ENCODE data around the gene SEMA4D. TPM values are rescaled to one million over a fixed set of nuclear protein-coding genes. Genes with fewer than 3 reads are reported as not detected.

The SEMA4D gene
- total and polyA plus RNA-seq, 9 of the 15 experiments (the other 6 are each of a cell fraction or from before 2014, with no cell fraction given): 0.38 to 5.1 (median 1.8) TPM

DNA sequence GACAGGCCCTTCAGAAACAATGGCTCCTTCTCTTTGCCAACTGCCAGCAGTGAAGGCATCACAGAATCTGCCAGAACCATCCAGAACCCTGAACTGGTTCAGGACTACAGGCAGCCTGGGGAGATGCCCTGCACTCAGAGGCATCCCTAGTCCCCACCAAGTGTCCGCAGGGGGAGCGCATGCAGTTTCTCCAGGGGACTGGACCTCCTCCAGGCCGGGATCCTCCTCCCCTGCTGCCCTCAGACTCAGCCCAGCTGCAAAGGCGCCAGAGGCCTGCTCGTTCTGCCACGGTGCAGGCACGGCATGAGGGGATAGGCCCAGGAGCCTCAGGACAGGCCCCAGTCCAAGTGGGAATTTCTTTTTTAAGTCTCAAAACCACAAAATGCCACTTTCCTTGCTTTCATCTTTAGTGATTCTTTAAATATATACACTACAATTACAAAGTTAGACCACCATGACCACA is 72.0 kb downstream of the SEMA4D start:
- CTCF ChIA-PET (ENCODE audit: low intra/inter-chr PET ratio): no interaction called here
- no peaks in the 10 kb centered on the region for H3K4me1 ChIP-seq (replicated peaks in 1 of 2; ENCODE audit: control insufficient read depth in 2 of 2, insufficient read depth in 2 of 2, low read length in 2 of 2)

More for the DNA sequence above, 72.0 kb downstream of the SEMA4D start:
- BruUV-seq (replicated peaks): no TSS peak
- H3K79me2 ChIP-seq (ENCODE audit: control insufficient read depth, insufficient read depth, low read length): no peaks in the 10 kb centered on the region
- intact Hi-C loops (cut with micrococcal nuclease): loop anchor here (5.0 kb wide), 1 partner anchor 121 kb away; no protein-coding TSS in a partner anchor
- H2AFZ ChIP-seq (ENCODE audit: low read depth, low read length): no peak overlapping the region
- no peak for ATAC-seq
- H3K9ac ChIP-seq (ENCODE audit: insufficient read depth in 1 of 2, low read depth in 2 of 2, low read length in 2 of 2): no peak overlapping the region
- H4K20me1 ChIP-seq (replicated peaks; ENCODE audit: control insufficient read depth, insufficient read depth, low read length): no peaks in the 10 kb centered on the region
- in situ Hi-C loops (cut with MboI): no loop called here
- H3K27me3 ChIP-seq (ENCODE audit: control insufficient read depth in 2 of 2, insufficient read depth in 2 of 2, low read length in 2 of 2): peaks cover 0 to 5% of the 10 kb centered on the region in 2 experiments; a peak in 1 of 5 replicates
- no peak for TF ChIP-seq ZNF347 (CRISPR knock-in tag; IDR thresholded peaks at IDR 0.05; ENCODE audit: low read depth)
- no peak for TF ChIP-seq ZFP36 (IDR thresholded peaks at IDR 0.05; ENCODE audit: low read depth, low read length, partially characterized antibody)
- TF ChIP-seq, protein P1, sequence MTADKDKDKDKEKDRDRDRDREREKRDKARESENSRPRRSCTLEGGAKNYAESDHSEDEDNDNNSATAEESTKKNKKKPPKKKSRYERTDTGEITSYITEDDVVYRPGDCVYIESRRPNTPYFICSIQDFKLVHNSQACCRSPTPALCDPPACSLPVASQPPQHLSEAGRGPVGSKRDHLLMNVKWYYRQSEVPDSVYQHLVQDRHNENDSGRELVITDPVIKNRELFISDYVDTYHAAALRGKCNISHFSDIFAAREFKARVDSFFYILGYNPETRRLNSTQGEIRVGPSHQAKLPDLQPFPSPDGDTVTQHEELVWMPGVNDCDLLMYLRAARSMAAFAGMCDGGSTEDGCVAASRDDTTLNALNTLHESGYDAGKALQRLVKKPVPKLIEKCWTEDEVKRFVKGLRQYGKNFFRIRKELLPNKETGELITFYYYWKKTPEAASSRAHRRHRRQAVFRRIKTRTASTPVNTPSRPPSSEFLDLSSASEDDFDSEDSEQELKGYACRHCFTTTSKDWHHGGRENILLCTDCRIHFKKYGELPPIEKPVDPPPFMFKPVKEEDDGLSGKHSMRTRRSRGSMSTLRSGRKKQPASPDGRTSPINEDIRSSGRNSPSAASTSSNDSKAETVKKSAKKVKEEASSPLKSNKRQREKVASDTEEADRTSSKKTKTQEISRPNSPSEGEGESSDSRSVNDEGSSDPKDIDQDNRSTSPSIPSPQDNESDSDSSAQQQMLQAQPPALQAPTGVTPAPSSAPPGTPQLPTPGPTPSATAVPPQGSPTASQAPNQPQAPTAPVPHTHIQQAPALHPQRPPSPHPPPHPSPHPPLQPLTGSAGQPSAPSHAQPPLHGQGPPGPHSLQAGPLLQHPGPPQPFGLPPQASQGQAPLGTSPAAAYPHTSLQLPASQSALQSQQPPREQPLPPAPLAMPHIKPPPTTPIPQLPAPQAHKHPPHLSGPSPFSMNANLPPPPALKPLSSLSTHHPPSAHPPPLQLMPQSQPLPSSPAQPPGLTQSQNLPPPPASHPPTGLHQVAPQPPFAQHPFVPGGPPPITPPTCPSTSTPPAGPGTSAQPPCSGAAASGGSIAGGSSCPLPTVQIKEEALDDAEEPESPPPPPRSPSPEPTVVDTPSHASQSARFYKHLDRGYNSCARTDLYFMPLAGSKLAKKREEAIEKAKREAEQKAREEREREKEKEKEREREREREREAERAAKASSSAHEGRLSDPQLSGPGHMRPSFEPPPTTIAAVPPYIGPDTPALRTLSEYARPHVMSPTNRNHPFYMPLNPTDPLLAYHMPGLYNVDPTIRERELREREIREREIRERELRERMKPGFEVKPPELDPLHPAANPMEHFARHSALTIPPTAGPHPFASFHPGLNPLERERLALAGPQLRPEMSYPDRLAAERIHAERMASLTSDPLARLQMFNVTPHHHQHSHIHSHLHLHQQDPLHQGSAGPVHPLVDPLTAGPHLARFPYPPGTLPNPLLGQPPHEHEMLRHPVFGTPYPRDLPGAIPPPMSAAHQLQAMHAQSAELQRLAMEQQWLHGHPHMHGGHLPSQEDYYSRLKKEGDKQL (CRISPR knock-in tag; IDR thresholded peaks at IDR 0.05; ENCODE audit: borderline replicate concordance): no peak
- TF ChIP-seq PHF21A (IDR thresholded peaks at IDR 0.05; ENCODE audit: borderline replicate concordance, low read depth): no peak
- no peak for TF ChIP-seq EP400 (IDR thresholded peaks at IDR 0.05)
- no peak for TF ChIP-seq FOXK2 (conservative IDR thresholded peaks at IDR 0.05 in 1 of 2, IDR thresholded peaks at IDR 0.05 in 1 of 2; ENCODE audit: low read depth in 2 of 2)
- DNase-seq (ENCODE audit: extremely low read depth in 1 of 4, low spot score in 3 of 4): no peak
- H3K27ac ChIP-seq (ENCODE audit: extremely low read depth, low read depth, low read length): no peak overlapping the region
- no peak overlapping the region for H3K4me3 ChIP-seq
- no peaks in the 10 kb centered on the region for H3K9me1 ChIP-seq (ENCODE audit: control insufficient read depth, insufficient read depth, low read length)
- H3K4me2 ChIP-seq (ENCODE audit: insufficient read depth, low read length): no peak overlapping the region
- POLR2A ChIA-PET: no interaction called here
- 10% methylated on average over 4 of the region's 7 CpGs for WGBS (ENCODE audit: insufficient coverage, low coverage, missing lambda C conversion rate)
- FAIRE-seq: no peak
- H3K36me3 ChIP-seq (ENCODE audit: control insufficient read depth, insufficient read depth, low read length): no peaks in the 10 kb centered on the region
- H3K9me3 ChIP-seq (replicated peaks; ENCODE audit: control insufficient read depth, insufficient read depth, low read depth, low read length): no peaks in the 10 kb centered on the region

Data from K562 (cell line).